GM11168 (cell line): ENCODE measurements around the gene ADAMTS17.

Experiments used
- in situ Hi-C: fragments of 300-500 bp; cut with MboI; formaldehyde crosslinking; loops from one replicate; pipeline ENCODE4 v1.12.0; 2022; ENCODE audit warnings: low sequenced_read_pairs; ENCODE audit not compliant: unreplicated experiment

The ADAMTS17 gene

GRCh38 chr15:99954361-99955180 lies 387.2 kb downstream of the ADAMTS17 start:
- in situ Hi-C loops, result no loop called here

DNA sequence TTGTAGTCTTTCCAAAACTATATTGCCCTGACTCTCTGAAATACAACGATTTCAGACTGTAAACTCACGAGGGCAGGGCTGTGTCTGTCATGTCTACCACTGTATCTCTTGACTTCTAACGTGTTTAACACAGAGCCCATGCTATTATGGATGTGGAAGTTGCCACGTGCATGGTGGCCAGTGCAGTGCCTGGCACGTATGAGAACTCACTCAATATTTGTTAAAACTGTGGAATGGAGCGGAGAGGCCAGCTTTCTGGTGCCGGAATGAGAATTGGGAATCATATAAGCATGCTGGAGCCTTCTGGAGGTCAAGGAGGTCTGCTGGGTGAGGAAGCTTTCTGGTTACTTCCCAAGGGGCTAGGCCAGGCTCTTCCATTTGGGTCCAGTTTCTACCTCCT lies 387.9 kb downstream of the ADAMTS17 start:
- in situ Hi-C loops, result no loop called here

DNA sequence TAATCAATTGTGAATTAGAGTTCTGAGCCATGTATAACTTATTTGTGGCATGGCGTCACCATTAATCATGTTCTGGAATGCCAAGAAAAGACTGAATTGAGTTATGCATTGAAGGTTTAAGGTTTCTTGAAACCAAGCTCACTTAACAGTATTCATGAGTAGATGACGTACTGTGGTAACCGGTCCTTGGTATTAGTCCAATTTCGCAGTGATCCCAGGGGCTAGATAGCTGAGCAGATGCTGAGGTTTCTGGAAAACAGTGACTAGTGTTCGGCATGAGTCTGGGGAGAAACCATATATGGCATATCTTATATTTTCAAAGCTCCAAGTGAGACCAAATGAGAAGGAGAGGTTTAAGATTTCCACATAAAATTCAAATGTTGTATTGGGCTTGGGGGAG lies 390.3 kb downstream of the ADAMTS17 start:
- in situ Hi-C loops, result no loop called here

- in situ Hi-C loops, result loop anchor here (25.0 kb wide), 2 partner anchors 418 to 618 kb away; no protein-coding TSS in a partner anchor
Observed at GRCh38 chr15:99944131-99944530, 397.6 kb downstream of the ADAMTS17 start.

DNA sequence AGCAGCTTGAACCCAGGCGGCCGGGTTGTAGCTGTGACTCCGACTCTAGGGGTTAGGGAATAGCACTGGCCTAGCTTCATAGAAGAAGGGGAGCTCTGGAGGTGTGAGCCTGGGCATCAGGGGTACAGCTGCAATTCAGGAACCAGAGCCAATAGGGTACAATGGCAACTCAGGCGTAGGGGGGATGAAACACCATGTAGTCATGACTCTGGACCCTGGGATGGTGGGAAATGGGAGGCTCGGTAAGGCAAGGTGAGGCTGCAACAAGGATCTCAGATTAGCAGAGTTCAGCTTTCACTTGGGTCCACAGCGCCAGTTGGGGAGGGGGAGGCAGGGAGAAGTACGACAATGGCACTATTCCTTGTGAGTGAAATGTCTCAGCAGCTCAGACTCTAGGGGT lies 398.3 kb downstream of the ADAMTS17 start:
- in situ Hi-C loops, result loop anchor here (25.0 kb wide), 2 partner anchors 419 to 619 kb away; no protein-coding TSS in a partner anchor

GRCh38 chr15:99932676-99933402 lies 408.9 kb downstream of the ADAMTS17 start:
- in situ Hi-C loops, result loop anchor here (25.0 kb wide), 2 partner anchors 429 to 629 kb away; no protein-coding TSS in a partner anchor

GRCh38 chr15:99931703-99932603 lies 409.8 kb downstream of the ADAMTS17 start:
- in situ Hi-C loops, result loop anchor here (25.0 kb wide), 2 partner anchors 430 to 630 kb away; no protein-coding TSS in a partner anchor

DNA sequence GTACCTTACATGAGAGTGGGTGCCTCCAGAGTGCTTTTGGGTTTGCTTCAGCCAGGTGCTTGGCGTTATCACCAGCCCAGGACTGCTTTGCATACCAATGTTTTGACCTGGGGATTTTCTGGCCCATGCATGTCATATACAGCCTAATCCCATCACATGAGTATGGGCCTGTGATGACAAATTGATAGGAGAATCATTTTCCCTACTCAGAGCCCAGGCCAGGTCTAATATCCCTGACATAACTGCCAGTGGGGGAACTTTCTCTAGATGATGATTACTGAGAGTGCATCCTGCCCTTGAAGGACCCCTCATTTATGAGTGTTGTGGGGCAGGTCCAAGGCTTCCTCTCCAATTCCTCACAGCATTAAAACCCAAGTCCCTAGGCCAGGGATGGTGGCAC lies 411.1 kb downstream of the ADAMTS17 start:
- in situ Hi-C loops, result loop anchor here (25.0 kb wide), 2 partner anchors 432 to 632 kb away; no protein-coding TSS in a partner anchor

DNA sequence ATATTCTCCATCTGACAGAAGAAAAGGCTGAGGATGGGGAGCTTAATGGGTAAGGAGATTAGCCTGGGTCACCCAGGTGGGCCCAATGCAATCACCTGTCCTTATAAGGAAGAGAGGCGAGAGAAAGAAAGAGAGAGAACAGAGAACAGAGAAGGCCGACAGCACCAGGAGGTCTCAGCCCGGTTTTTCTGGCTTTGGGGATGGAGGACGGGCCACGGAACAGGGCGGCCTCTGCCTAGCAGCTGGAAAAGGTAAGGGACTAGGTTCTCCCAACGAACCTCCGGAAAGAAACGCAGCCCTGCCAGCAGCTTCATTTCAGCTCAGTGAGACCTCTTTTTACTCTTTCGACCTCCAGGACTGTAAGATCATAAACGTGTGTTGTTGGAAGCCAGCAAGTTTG lies 412.5 kb downstream of the ADAMTS17 start:
- in situ Hi-C loops, result loop anchor here (25.0 kb wide), 2 partner anchors 433 to 633 kb away; no protein-coding TSS in a partner anchor

- in situ Hi-C loops, result loop anchor here (25.0 kb wide), 2 partner anchors 434 to 634 kb away; no protein-coding TSS in a partner anchor
Observed at GRCh38 chr15:99928429-99928981, 413.3 kb downstream of the ADAMTS17 start.

DNA sequence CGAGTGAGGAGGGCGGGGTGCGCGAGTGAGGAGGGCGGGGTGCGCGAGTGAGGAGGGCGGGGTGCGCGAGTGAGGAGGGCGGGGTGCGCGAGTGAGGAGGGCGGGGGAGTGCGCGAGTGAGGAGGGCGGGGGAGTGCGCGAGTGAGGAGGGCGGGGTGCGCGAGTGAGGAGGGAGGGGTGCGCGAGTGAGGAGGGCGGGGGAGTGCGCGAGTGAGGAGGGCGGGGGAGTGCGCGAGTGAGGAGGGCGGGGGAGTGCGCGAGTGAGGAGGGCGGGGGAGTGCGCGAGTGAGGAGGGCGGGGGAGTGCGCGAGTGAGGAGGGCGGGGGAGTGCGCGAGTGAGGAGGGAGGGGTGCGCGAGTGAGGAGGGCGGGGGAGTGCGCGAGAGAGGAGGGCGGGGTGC lies 415.2 kb downstream of the ADAMTS17 start:
- in situ Hi-C loops, result loop anchor here (25.0 kb wide), 2 partner anchors 436 to 636 kb away; no protein-coding TSS in a partner anchor

DNA sequence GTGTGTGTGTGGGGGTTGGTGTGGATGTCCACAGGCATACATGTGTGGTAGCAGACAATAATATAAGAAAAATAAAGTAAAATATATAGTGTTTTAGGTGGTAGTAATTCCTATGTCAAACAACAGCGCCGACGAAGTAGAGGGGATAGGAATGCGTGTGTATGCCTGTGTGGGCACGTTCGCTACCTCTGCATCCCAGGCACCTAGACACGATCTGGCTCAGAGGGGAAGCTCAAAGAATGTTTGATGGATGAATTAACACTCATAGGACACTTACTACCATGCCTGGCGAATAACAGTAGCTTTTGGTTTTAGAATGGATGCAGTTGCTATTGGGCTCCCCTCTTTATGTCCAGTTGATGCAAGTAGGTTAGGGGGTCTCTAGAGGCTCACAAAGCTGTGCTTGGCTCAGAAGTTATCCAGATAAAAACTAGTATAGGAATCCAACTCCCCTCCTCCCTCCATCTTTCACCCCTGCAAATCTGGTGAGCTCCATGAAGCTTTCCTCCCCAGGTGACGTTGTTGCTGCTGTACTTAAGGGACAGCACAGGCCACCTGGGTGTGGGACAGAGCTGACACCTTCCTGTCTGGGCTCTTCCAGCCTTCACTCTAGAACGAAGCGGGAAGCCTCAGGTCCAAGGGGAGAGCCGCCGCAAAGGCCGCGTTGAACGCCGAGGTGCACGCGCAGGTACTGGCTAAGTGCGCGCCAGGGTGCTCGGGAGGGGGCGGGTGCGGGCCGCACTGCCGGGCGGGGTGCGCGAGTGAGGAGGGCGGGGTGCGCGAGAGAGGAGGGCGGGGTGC lies 415.9 kb downstream of the ADAMTS17 start:
- in situ Hi-C loops, result loop anchor here (25.0 kb wide), 2 partner anchors 436 to 636 kb away; no protein-coding TSS in a partner anchor

DNA sequence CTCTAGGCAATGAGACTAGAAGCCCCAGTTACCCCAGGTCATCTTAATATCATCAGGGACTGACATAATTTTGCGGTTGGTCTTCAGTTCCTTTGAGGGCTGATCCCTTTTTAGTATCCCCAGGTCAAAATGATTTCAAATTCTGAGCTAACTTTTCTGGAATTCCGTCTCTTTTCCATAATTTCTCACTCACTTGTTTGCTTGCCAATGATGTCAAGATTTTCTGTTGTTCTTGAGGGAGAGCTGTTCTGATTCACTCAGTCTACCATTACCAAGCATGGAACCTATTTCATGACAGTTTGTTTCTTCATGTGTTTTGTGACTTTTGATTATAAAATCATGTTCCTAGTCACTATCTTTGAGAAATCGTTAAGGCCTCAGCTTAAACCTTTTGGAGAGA lies 418.1 kb downstream of the ADAMTS17 start:
- in situ Hi-C loops, result no loop called here
